HEK293T (cell line): ENCODE measurements around the gene RESP18.

Experiments
- CTCF ChIA-PET: fragments of 350-600 bp; formaldehyde crosslinking; extraction: SDS; loops from one replicate; lab custom pipeline; 2021; ENCODE audit warnings: antibody characterized with exemption, inconsistent platforms; lab: Yijun Ruan, JAX
- POLR2A ChIA-PET: fragments of 350-600 bp; formaldehyde crosslinking; extraction: SDS; loops from one replicate; lab custom pipeline; 2020; ENCODE audit warnings: antibody characterized with exemption, inconsistent platforms; lab: Yijun Ruan, JAX
- DNase-seq: peaks from one replicate; pipeline ENCODE4 v3.0.0; 2012; ENCODE audit warnings: mixed read lengths; ENCODE audit errors: extremely low spot score
- ARNT ChIP-seq: fragments of 450-650 bp; IDR thresholded peaks from 2 replicates; pipeline ENCODE4 v1.6.1; 2017; ENCODE audit warnings: mild to moderate bottlenecking
- BHLHE40 ChIP-seq: fragments of 450-650 bp; IDR thresholded peaks from 2 replicates; pipeline ENCODE4 v1.6.1; 2016; ENCODE audit warnings: mild to moderate bottlenecking, moderate library complexity, borderline replicate concordance
- CTBP1 ChIP-seq: fragments of 450-650 bp; IDR thresholded peaks from 2 replicates; pipeline ENCODE4 v1.6.1; 2016; ENCODE audit warnings: borderline replicate concordance
- ELF4 ChIP-seq: fragments of 450-650 bp; IDR thresholded peaks from 2 replicates; pipeline ENCODE4 v1.6.1; 2017; ENCODE audit warnings: antibody characterized with exemption
- FOXA1 ChIP-seq: fragments of 450-650 bp; IDR thresholded peaks from 2 replicates; pipeline ENCODE4 v1.6.1; 2016; ENCODE audit warnings: mild to moderate bottlenecking
- FOXK2 ChIP-seq: fragments of 450-650 bp; IDR thresholded peaks from 2 replicates; pipeline ENCODE4 v1.6.1; 2016; ENCODE audit warnings: mild to moderate bottlenecking
- FOXM1 ChIP-seq: fragments of 450-650 bp; IDR thresholded peaks from 2 replicates; pipeline ENCODE4 v1.6.1; 2017; ENCODE audit warnings: mild to moderate bottlenecking, borderline replicate concordance
- HDGF ChIP-seq: fragments of 450-650 bp; IDR thresholded peaks from 2 replicates; pipeline ENCODE4 v1.6.1; 2017; ENCODE audit warnings: antibody characterized with exemption, borderline replicate concordance
- L3MBTL2 ChIP-seq: fragments of 450-650 bp; conservative IDR thresholded peaks from 2 replicates; pipeline ENCODE4 v1.6.1; 2016; ENCODE audit warnings: mild to moderate bottlenecking
- LEF1 ChIP-seq: fragments of 450-650 bp; IDR thresholded peaks from 2 replicates; pipeline ENCODE4 v1.6.1; 2017; ENCODE audit warnings: mild to moderate bottlenecking, borderline replicate concordance
- NFRKB ChIP-seq: fragments of 450-650 bp; IDR thresholded peaks from 2 replicates; pipeline ENCODE4 v1.6.1; 2016; ENCODE audit warnings: mild to moderate bottlenecking, moderate library complexity
- PKNOX1 ChIP-seq: fragments of 450-650 bp; IDR thresholded peaks from 2 replicates; pipeline ENCODE4 v1.6.1; 2016
- SP1 ChIP-seq: fragments of 450-650 bp; IDR thresholded peaks from 2 replicates; pipeline ENCODE4 v1.6.1; 2017
- SUZ12 ChIP-seq: fragments of 450-650 bp; IDR thresholded peaks from 2 replicates; pipeline ENCODE4 v1.6.1; 2016; ENCODE audit warnings: mild to moderate bottlenecking
- TARDBP ChIP-seq: fragments of 450-650 bp; IDR thresholded peaks from 2 replicates; pipeline ENCODE4 v1.6.1; 2016
- ZNF384 ChIP-seq: fragments of 450-650 bp; IDR thresholded peaks from 2 replicates; pipeline ENCODE4 v1.6.1; 2016

The RESP18 gene

GRCh38 chr2:219309278-219309677 is 23.3 kb downstream of the RESP18 start, which contains the start of gene PTPRN:
TSS of gene PTPRN (minus strand) at chr2:219309401. CDS start at chr2:219309332, 69 bp downstream.
- TF ChIP-seq BHLHE40 (no peak), ELF4 (no peak)
- ChIA-PET POLR2A (no interaction called here), CTCF (no interaction called here)
- no peak for DNase-seq

GRCh38 chr2:219308142-219309101 is 24.1 kb downstream of the RESP18 start:
- DNase-seq, result peak; percentile 85
- ChIA-PET CTCF (interaction anchor here (0.5 kb wide), 1 partner anchor 34 kb away, joined by 3 read pairs; no protein-coding TSS in a partner anchor), POLR2A (no interaction called here)
- TF ChIP-seq ARNT, result no peak
- no peak for TF ChIP-seq LEF1
- TF ChIP-seq NFRKB, result no peak
- no peak for TF ChIP-seq CTBP1

GRCh38 chr2:219306047-219306446 is 26.5 kb downstream of the RESP18 start:
- DNase-seq, result no peak
- no peak for TF ChIP-seq FOXM1
- TF ChIP-seq CTBP1, result no peak
- no peak for TF ChIP-seq HDGF
- TF ChIP-seq BHLHE40, result no peak
- no peak for TF ChIP-seq LEF1
- no peak for TF ChIP-seq L3MBTL2
- no peak for TF ChIP-seq NFRKB
- no peak for TF ChIP-seq PKNOX1
- no peak for TF ChIP-seq FOXA1
- no peak for TF ChIP-seq SP1
- no peak for TF ChIP-seq ARNT
- TF ChIP-seq ZNF384, result no peak
- no peak for TF ChIP-seq TARDBP
- TF ChIP-seq FOXK2, result no peak
- no peak for TF ChIP-seq ELF4
- ChIA-PET CTCF (interaction anchor here (4.0 kb wide), 1 partner anchor 12 kb away, joined by 10 read pairs; no protein-coding TSS in a partner anchor), POLR2A (no interaction called here)

GRCh38 chr2:219304223-219304622 is 28.3 kb downstream of the RESP18 start:
- TF ChIP-seq NFRKB (no peak), HDGF (no peak), CTBP1 (no peak), L3MBTL2 (no peak), SUZ12 (no peak), FOXK2 (no peak), SP1 (no peak), LEF1 (no peak), FOXA1 (no peak), BHLHE40 (no peak)
- no peak for DNase-seq
- POLR2A ChIA-PET, result no interaction called here
- CTCF ChIA-PET, result interaction anchor here (4.0 kb wide), 1 partner anchor 10 kb away, joined by 10 read pairs; no protein-coding TSS in a partner anchor

- ChIA-PET CTCF (interaction anchor here (4.0 kb wide), 1 partner anchor 8 kb away, joined by 10 read pairs; no protein-coding TSS in a partner anchor), POLR2A (no interaction called here)
- no peak for DNase-seq
- TF ChIP-seq ZNF384 (no peak), SUZ12 (no peak), SP1 (no peak)
These were observed 30.1 kb downstream of the RESP18 start for GRCh38 chr2:219302412-219302968.

GRCh38 chr2:219300022-219300421 is 32.5 kb downstream of the RESP18 start:
- POLR2A ChIA-PET, result no interaction called here
- no peak for DNase-seq
- no peak for TF ChIP-seq LEF1
- no peak for TF ChIP-seq FOXK2
- no peak for TF ChIP-seq NFRKB
- TF ChIP-seq TARDBP, result no peak
- no peak for TF ChIP-seq SP1
- TF ChIP-seq ZNF384, result no peak
- TF ChIP-seq BHLHE40, result no peak
- TF ChIP-seq L3MBTL2, result no peak
- TF ChIP-seq FOXA1, result no peak
- TF ChIP-seq CTBP1, result no peak
- no peak for TF ChIP-seq FOXM1
- TF ChIP-seq ARNT, result no peak
- no peak for TF ChIP-seq HDGF
- TF ChIP-seq SUZ12, result no peak
- no peak for TF ChIP-seq ELF4
- TF ChIP-seq PKNOX1, result no peak
- CTCF ChIA-PET, result interaction anchor here (0.7 to 1.2 kb wide), 2 partner anchors 17 to 129 kb away, joined by 4 to 5 read pairs; no protein-coding TSS in a partner anchor

- TF ChIP-seq SP1 (no peak), FOXM1 (no peak), PKNOX1 (no peak), LEF1 (no peak), L3MBTL2 (no peak), FOXA1 (no peak), CTBP1 (no peak), FOXK2 (no peak), ARNT (no peak), SUZ12 (no peak), ZNF384 (no peak), TARDBP (no peak), ELF4 (no peak), HDGF (no peak), BHLHE40 (no peak), NFRKB (no peak)
- DNase-seq, result no peak
- CTCF ChIA-PET, result interaction anchor here (0.6 to 1.2 kb wide), 3 partner anchors 58 to 141 kb away, joined by 3 to 5 read pairs (median 3); no protein-coding TSS in a partner anchor
- POLR2A ChIA-PET, result no interaction called here
These were observed 33.2 kb downstream of the RESP18 start for GRCh38 chr2:219299372-219299760.
